H9 (cell line): ENCODE measurements around the gene ECSIT. TPM values are rescaled to one million over a fixed set of nuclear protein-coding genes. Genes with fewer than 3 reads are reported as not detected.

Experiments used
- DNase-seq: peaks from one replicate; pipeline ENCODE4 v3.0.0-alpha.2; 2017
- H2AFZ ChIP-seq: one replicate; pipeline ENCODE4 v1.6.1; 2013; ENCODE audit warnings: mild to moderate bottlenecking, low read length, control low read depth, moderate library complexity
- H2AK5ac ChIP-seq: 2 replicates; pipeline ENCODE4 v1.6.1; 2013; ENCODE audit warnings: low read length, control low read depth, mixed read lengths; ENCODE audit not compliant: insufficient read length
- H2BK120ac ChIP-seq: one replicate; pipeline ENCODE4 v1.6.1; 2013; ENCODE audit warnings: low read depth, mild to moderate bottlenecking, low read length, control low read depth, inconsistent platforms; ENCODE audit not compliant: poor library complexity, severe bottlenecking
- H2BK12ac ChIP-seq: 2 replicates; pipeline ENCODE4 v1.6.1; 2013; ENCODE audit warnings: low read length, control low read depth, mixed read lengths, low read depth; ENCODE audit not compliant: insufficient read length
- H2BK15ac ChIP-seq: 2 replicates; pipeline ENCODE4 v1.6.1; 2013; ENCODE audit warnings: low read depth, low read length, control low read depth
- H2BK20ac ChIP-seq: one replicate; pipeline ENCODE4 v1.6.1; 2013; ENCODE audit warnings: low read depth, mild to moderate bottlenecking, low read length, control low read depth, inconsistent platforms; ENCODE audit not compliant: poor library complexity, severe bottlenecking
- H2BK5ac ChIP-seq: 2 replicates; pipeline ENCODE4 v1.6.1; 2013; ENCODE audit warnings: low read length, control low read depth, mixed read lengths; ENCODE audit not compliant: insufficient read length
- H3K14ac ChIP-seq: 2 replicates; pipeline ENCODE4 v1.6.1; 2013; ENCODE audit warnings: low read length, control low read depth; ENCODE audit not compliant: insufficient read depth
- H3K18ac ChIP-seq: 2 replicates; pipeline ENCODE4 v1.6.1; 2013; ENCODE audit warnings: low read depth, mild to moderate bottlenecking, mixed read lengths, low read length, control low read depth; ENCODE audit not compliant: insufficient read length
- H3K23ac ChIP-seq: 2 replicates; pipeline ENCODE4 v1.6.1; 2013; ENCODE audit warnings: low read length, control low read depth, mixed read lengths, low read depth; ENCODE audit not compliant: insufficient read length
- H3K23me2 ChIP-seq: 2 replicates; pipeline ENCODE4 v1.6.1; 2013; ENCODE audit warnings: low read depth, mild to moderate bottlenecking, mixed read lengths, low read length, control low read depth; ENCODE audit not compliant: insufficient read length, poor library complexity, severe bottlenecking
- H3K27ac ChIP-seq: 2 replicates; pipeline ENCODE4 v1.5.1; 2013; ENCODE audit warnings: low read length, control low read depth, mixed read lengths, low read depth; ENCODE audit not compliant: insufficient read length
- H3K27me3 ChIP-seq: 2 replicates; pipeline ENCODE4 v1.6.1; 2013; ENCODE audit warnings: low read length, control low read depth, inconsistent platforms; ENCODE audit not compliant: insufficient read depth
- H3K4ac ChIP-seq: 2 replicates; pipeline ENCODE4 v1.6.1; 2013; ENCODE audit warnings: low read depth, mild to moderate bottlenecking, control low read depth, inconsistent platforms, low read length, moderate library complexity
- H3K4me1 ChIP-seq: 2 replicates; pipeline ENCODE4 v1.6.1; 2013; ENCODE audit warnings: low read length, control low read depth, inconsistent platforms; ENCODE audit not compliant: insufficient read depth
- H3K4me2 ChIP-seq: 2 replicates; pipeline ENCODE4 v1.6.1; 2013; ENCODE audit warnings: low read length, control low read depth, mixed read lengths; ENCODE audit not compliant: insufficient read length, insufficient read depth
- H3K56ac ChIP-seq: 2 replicates; pipeline ENCODE4 v1.6.1; 2013; ENCODE audit warnings: low read depth, mild to moderate bottlenecking, mixed read lengths, low read length, control low read depth; ENCODE audit not compliant: insufficient read length
- H3K79me1 ChIP-seq: 2 replicates; pipeline ENCODE4 v1.6.1; 2013; ENCODE audit warnings: low read depth, mild to moderate bottlenecking, moderate library complexity, low read length, control low read depth, inconsistent platforms; ENCODE audit not compliant: insufficient read depth, poor library complexity, severe bottlenecking
- H3K79me2 ChIP-seq: 2 replicates; pipeline ENCODE4 v1.6.1; 2013; ENCODE audit warnings: low read length, control low read depth, inconsistent platforms; ENCODE audit not compliant: insufficient read depth
- H3K9ac ChIP-seq: 2 replicates; pipeline ENCODE4 v1.6.1; 2013; ENCODE audit warnings: low read length, control low read depth, mixed read lengths; ENCODE audit not compliant: insufficient read length; ENCODE audit errors: extremely low read depth
- H3K9me3 ChIP-seq: one replicate; pipeline ENCODE4 v1.6.1; 2013; ENCODE audit warnings: low read depth, low read length, inconsistent platforms; ENCODE audit not compliant: control insufficient read depth
- H3T11ph ChIP-seq: one replicate; pipeline ENCODE4 v1.6.1; 2013; ENCODE audit warnings: mild to moderate bottlenecking, low read length, control low read depth, inconsistent platforms
- H4K20me1 ChIP-seq: one replicate; pipeline ENCODE4 v1.6.1; 2013; ENCODE audit not compliant: control insufficient read depth, insufficient read length, insufficient read depth
- H4K5ac ChIP-seq: 2 replicates; pipeline ENCODE4 v1.6.1; 2013; ENCODE audit warnings: low read depth, mild to moderate bottlenecking, mixed read lengths, low read length, control low read depth; ENCODE audit not compliant: insufficient read length
- H4K8ac ChIP-seq: replicated peaks from 2 replicates; pipeline ENCODE4 v1.6.1; 2013; ENCODE audit warnings: low read length, control low read depth, mixed read lengths, low read depth; ENCODE audit not compliant: insufficient read length
- H4K91ac ChIP-seq: 2 replicates; pipeline ENCODE4 v1.6.1; 2013; ENCODE audit warnings: low read depth, mild to moderate bottlenecking, moderate library complexity, mixed read lengths, low read length, control low read depth; ENCODE audit not compliant: insufficient read length
- H3K27ac Mint-ChIP-seq, 3 experiments: 2 replicates in 2 of 3; 3 replicates in 1 of 3; pipeline ENCODE4 v1.8.0; 2020 to 2021; ENCODE audit warnings: mixed read lengths in 3 of 3, mild to moderate bottlenecking in 1 of 3, moderate library complexity in 1 of 3
- H3K27me3 Mint-ChIP-seq: 2 replicates; pipeline ENCODE4 v1.8.0; 2021; ENCODE audit warnings: low read depth, mild to moderate bottlenecking, moderate library complexity, mixed read lengths
- H3K36me3 Mint-ChIP-seq, 3 experiments: 2 replicates in 2 of 3; 3 replicates in 1 of 3; pipeline ENCODE4 v1.8.0; 2020 to 2021; ENCODE audit warnings: low read depth in 3 of 3, mixed read lengths in 3 of 3; ENCODE audit not compliant: insufficient read depth in 1 of 3
- H3K4me1 Mint-ChIP-seq, 2 experiments: 2 replicates each; pipeline ENCODE4 v1.8.0; 2020; ENCODE audit warnings: mixed read lengths in 2 of 2
- H3K4me3 Mint-ChIP-seq, 2 experiments: 2 replicates in 1 of 2; 3 replicates in 1 of 2; pipeline ENCODE4 v1.8.0; 2020 to 2021; ENCODE audit warnings: mild to moderate bottlenecking in 2 of 2, mixed read lengths in 2 of 2, moderate library complexity in 1 of 2
- H3K9me3 Mint-ChIP-seq, 2 experiments: 2 replicates in 1 of 2; 3 replicates in 1 of 2; pipeline ENCODE4 v1.8.0; 2020; ENCODE audit warnings: mild to moderate bottlenecking in 2 of 2, mixed read lengths in 2 of 2, moderate library complexity in 1 of 2
- CTCF ChIP-seq: fragments of 200-600 bp; sonication (generic); conservative IDR thresholded peaks from 3 replicates; pipeline ENCODE4 v1.8.0; 2021; ENCODE audit warnings: antibody characterized with exemption, mild to moderate bottlenecking
- WGBS: extraction: QIAGEN DNeasy Blood & Tissue Kit; methylation state at CpG from one replicate; pipeline ENCODE4 v1.1.7; 2013; ENCODE audit warnings: missing lambda C conversion rate, low lambda C conversion rate, mixed read lengths; ENCODE audit not compliant: insufficient read length; ENCODE audit errors: extremely low coverage; 5-methylcytosine and 5-hydroxymethylcytosine counted together
- total RNA-seq: library from RNA; stranded (reverse); gene quantifications from 2 replicates; pipeline ENCODE4 v1.2.1, GENCODE V29; 2021

ECSIT gene
- total RNA-seq, 1 experiment from 2014 or later: 42.4 TPM

GRCh38 chr19:11461453-11461852 is 67.5 kb downstream of the ECSIT start:
- no peak overlapping the region for H3K56ac ChIP-seq
- H2BK5ac ChIP-seq: no peak overlapping the region
- no peak overlapping the region for H2BK12ac ChIP-seq
- H3K79me1 ChIP-seq: no peaks in the 10 kb centered on the region
- no CpG with 5 or more reads among the region's 2 CpGs for WGBS
- no peak overlapping the region for H4K91ac ChIP-seq
- no peak overlapping the region for H3K27ac ChIP-seq
- H2BK120ac ChIP-seq: no peak overlapping the region
- H3K4me2 ChIP-seq: no peak overlapping the region
- no peak overlapping the region for H3K4ac ChIP-seq
- no peak for DNase-seq
- no peaks in the 10 kb centered on the region for H3K79me2 ChIP-seq
- no peaks in the 10 kb centered on the region for H3K9me3 ChIP-seq
- Mint-ChIP-seq H3K36me3 (no peaks in the 10 kb centered on the region), H3K9me3 (no peaks in the 10 kb centered on the region; a peak in 1 of 5 replicates), H3K27me3 (peaks cover 4% of the 10 kb centered on the region; the same call in 1 of the 2 replicates), H3K4me3 (no peak overlapping the region), H3K27ac (no peak overlapping the region), H3K4me1 (peaks cover 11 to 19% of the 10 kb centered on the region in 2 experiments)
- no peak overlapping the region for H2AFZ ChIP-seq
- H3K23ac ChIP-seq: no peak overlapping the region
- H2BK15ac ChIP-seq: no peak overlapping the region
- no peaks in the 10 kb centered on the region for H4K20me1 ChIP-seq
- TF ChIP-seq CTCF: no peak
- no peak overlapping the region for H3K14ac ChIP-seq
- H3K23me2 ChIP-seq: no peaks in the 10 kb centered on the region
- H3K4me1 ChIP-seq: peaks cover 9% of the 10 kb centered on the region; the same call in 1 of the 2 replicates
- no peak overlapping the region for H2BK20ac ChIP-seq
- no peak overlapping the region for H4K5ac ChIP-seq
- no peak overlapping the region for H4K8ac ChIP-seq
- H3K27me3 ChIP-seq: no peaks in the 10 kb centered on the region
- H2AK5ac ChIP-seq: no peak overlapping the region
- no peak overlapping the region for H3T11ph ChIP-seq
- H3K18ac ChIP-seq: no peak overlapping the region
- H3K9ac ChIP-seq: no peak overlapping the region
